ENCODE data around the gene PHF13. TPM values are rescaled to one million over a fixed set of nuclear protein-coding genes. Genes with fewer than 3 reads are reported as not detected.
A peak's percentile ranks its signal among the peaks of the same experiment; 100 is the strongest.

The PHF13 gene
- total and polyA plus RNA-seq, 9 of the 15 experiments (the other 6 are each of a cell fraction or from before 2014, with no cell fraction given) = 1.8 to 36.1 (median 11.7) TPM

GRCh38 chr1:6601923-6602668 is 11.4 kb upstream of the PHF13 start (continued):
- TF ChIP-seq ZNF212 (CRISPR knock-in tag; IDR thresholded peaks at IDR 0.05) (no peak), ZNF830 (CRISPR knock-in tag; IDR thresholded peaks at IDR 0.05) (no peak), ZBED1 (IDR thresholded peaks at IDR 0.05) (no peak), POLR3A (IDR thresholded peaks at IDR 0.05; ENCODE audit: borderline replicate concordance, extremely low read depth, insufficient read depth, insufficient read length) (no peak), ZKSCAN8 (CRISPR knock-in tag; IDR thresholded peaks at IDR 0.05) (no peak), CC2D1A (IDR thresholded peaks at IDR 0.05) (no peak), POLR2AphosphoS2 (IDR thresholded peaks at IDR 0.05; ENCODE audit: low read length) (no peak), ZNF77 (CRISPR knock-in tag; IDR thresholded peaks at IDR 0.05) (no peak), FOXJ2 (tag; IDR thresholded peaks at IDR 0.05) (0 out of 2 replicates have a peak, but pooled peaks have one; percentile 61), ZC3H4 (CRISPR knock-in tag; IDR thresholded peaks at IDR 0.05; ENCODE audit: borderline replicate concordance) (no peak), ZNF76 (CRISPR knock-in tag; IDR thresholded peaks at IDR 0.05; ENCODE audit: borderline replicate concordance) (no peak), UBTF (IDR thresholded peaks at IDR 0.05; ENCODE audit: borderline replicate concordance in 1 of 2, low read depth in 2 of 2, low read length in 2 of 2) (peak; percentile 47 to 74; a peak in 3 of 4 replicates), THRAP3 (IDR thresholded peaks at IDR 0.05; ENCODE audit: borderline replicate concordance) (no peak), ZBTB8A (IDR thresholded peaks at IDR 0.05; ENCODE audit: partially characterized antibody) (no peak), CREB1 (IDR thresholded peaks at IDR 0.05) (peak; percentile 5; the same call in 1 of the 2 replicates), CREB1 (CRISPR knock-in tag; IDR thresholded peaks at IDR 0.05) (no peak; the same call in 1 of the 2 replicates), ILK (tag; IDR thresholded peaks at IDR 0.05; ENCODE audit: borderline replicate concordance, low read depth) (no peak), RNF2 (IDR thresholded peaks at IDR 0.05) (0 out of 2 replicates have a peak, but pooled peaks have one; percentile 44), ZNF143 (CRISPR knock-in tag; IDR thresholded peaks at IDR 0.05) (no peak; the same call in 1 of the 2 replicates), NCOA4 (IDR thresholded peaks at IDR 0.05; ENCODE audit: partially characterized antibody) (no peak), NELFE (IDR thresholded peaks at IDR 0.05; ENCODE audit: insufficient read depth, insufficient read length) (no peak), FOSL1 (tag; conservative IDR thresholded peaks at IDR 0.05) (no peak), NR0B1 (IDR thresholded peaks at IDR 0.05; ENCODE audit: partially characterized antibody) (no peak), NFATC3 (IDR thresholded peaks at IDR 0.05) (no peak), PRMT5 (CRISPR knock-in tag; IDR thresholded peaks at IDR 0.05) (no peak), ZBTB17 (CRISPR knock-in tag; IDR thresholded peaks at IDR 0.05) (no peak)
- TF ChIP-seq, protein P1, sequence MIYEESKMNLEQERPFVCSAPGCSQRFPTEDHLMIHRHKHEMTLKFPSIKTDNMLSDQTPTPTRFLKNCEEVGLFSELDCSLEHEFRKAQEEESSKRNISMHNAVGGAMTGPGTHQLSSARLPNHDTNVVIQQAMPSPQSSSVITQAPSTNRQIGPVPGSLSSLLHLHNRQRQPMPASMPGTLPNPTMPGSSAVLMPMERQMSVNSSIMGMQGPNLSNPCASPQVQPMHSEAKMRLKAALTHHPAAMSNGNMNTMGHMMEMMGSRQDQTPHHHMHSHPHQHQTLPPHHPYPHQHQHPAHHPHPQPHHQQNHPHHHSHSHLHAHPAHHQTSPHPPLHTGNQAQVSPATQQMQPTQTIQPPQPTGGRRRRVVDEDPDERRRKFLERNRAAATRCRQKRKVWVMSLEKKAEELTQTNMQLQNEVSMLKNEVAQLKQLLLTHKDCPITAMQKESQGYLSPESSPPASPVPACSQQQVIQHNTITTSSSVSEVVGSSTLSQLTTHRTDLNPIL (CRISPR knock-in tag; IDR thresholded peaks at IDR 0.05) = no peak

Data from K562 (cell line).